HuH-7.5 (cell line): Measurements from ENCODE around the gene TPTE2.
A peak's percentile ranks its signal among the peaks of the same experiment; 100 is the strongest.
"Not testable (repeated sequence)": the region's sequence is repeated elsewhere in the genome, so short reads cannot be mapped to it uniquely, and the experiment has no call there.

Experiments used
- DNase-seq: peaks from one replicate; pipeline ENCODE4 v3.0.0; 2011; ENCODE audit warnings: low spot score

Gene TPTE2

DNA sequence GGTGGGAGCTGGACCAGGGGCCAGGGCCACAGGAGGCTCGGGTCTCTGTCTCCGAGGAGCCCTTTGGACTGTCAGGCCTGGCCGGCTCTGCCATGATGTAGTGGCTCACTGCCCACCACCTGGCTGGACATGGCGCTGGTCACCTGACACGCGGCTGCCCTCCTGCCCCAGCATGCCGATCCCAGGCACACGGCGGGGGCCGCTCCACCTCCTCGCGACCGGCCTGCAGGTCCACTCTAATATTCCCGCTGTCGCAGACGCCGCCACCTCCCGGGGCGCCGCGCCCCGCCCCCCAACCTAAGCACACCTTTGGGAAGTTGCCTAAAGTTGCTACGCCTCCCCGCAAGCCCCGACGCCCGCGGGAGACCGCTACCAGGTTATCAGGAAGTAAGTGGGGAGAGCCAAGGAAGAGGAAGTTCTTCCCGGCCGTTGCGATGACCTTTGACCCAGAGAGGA is at the start of gene TPTE2:
TPTE2 (minus strand) TSS at position 406 of the 456 bp plus-strand sequence. CDS start 58,298 bp downstream, outside the sequence.
- not testable (repeated sequence) for DNase-seq

DNA sequence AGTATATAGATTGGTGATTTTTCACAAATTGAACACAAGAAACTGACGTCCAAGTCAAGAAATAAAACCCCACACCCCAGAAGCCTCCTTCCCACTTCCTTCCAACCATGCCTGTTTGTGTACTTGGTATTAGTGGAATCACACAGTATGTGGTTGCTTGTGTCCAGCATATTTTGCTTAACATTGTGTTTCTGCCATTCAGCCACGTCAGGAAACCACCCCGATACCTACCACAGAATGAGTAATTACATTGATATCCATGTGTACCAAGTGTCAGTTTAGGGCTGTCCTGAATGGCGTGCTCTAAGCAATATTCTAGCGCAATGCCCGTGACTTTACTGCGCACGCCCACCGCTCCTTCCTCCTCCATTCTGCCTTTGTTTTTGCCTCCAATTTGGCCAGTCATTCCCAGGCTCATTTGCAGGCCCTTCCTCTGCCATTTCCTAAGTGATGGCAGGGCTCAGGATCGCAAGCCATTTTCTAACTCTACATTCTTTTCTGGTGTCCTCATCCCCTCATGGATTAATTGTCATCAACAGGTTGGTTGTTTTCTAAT is 46.3 kb upstream of the TPTE2 start:
- no peak for DNase-seq

DNA sequence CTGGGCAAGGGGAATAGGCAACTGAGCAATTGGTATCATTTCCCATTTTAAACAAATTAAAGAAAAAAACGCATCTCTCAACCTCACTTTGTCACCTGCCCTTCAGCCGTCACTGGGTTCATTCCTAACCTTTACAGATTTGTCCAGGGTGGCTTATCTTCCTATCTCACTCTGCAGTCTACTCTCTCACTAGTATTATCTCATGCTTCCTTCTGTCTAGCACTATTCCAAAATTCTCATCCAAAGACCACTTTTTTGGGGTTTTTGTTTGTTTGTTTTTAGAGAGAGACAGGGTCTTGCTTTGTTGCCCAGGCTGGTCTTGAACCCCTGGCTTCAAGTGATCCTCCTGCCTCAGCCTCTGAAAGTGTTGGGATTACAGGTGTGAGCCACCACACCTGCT is 45.4 kb upstream of the TPTE2 start:
- DNase-seq = no peak

DNA sequence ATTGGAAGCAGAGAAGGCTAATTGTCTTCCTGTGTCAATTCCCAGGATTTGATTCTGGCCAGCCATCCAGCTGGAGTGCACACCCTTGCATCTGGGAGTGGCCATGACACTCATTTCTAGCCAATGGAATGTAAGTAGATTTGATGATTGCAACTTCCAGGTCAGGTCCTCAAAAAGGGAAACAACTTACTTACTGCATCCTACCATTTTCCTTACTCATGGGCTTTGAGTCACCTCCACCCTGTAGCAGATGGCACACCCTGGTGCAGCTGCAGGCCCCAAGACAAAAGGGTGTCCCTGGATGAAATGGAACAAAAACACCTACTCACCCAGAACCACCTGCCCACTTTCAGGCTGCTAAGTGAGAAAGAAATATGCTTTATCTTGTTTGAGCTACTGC is 44.8 kb upstream of the TPTE2 start:
- no peak for DNase-seq

DNA sequence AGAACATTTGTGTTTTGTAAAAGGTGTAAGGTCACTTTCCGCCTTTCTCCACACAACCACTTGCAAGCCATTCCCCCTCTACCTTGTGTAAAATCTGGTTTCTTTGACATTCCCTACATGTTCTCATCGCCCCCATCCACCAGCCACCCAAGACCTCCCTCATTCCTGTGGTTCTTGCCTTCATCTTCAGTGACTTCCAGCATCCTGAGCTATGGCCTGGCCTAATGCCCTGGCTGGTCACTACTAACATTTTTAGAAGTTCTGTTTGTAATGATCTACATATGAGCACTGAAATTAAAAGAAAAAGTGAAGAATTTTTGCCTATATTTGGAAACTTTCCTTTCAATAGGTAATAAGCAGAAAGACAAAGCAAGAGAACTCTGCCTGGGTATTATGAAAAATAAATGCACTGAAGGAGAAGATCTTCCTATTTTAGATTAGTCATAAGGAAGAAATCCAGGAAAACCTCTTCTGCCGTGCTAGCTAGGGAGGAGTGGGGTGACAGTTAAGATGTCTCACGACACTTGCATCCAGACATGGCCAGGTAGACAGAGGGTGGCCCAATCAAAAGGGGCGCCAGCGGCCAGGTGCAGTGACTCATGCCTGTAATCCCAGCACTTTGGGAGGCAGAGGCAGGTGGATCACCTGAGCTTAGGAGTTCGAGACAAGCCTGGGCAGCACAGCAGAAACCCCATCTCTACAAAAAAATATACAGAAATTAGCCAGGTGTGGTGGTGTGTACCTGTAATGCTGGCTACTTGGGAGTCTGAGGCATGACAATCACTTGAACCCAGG is 44.0 kb upstream of the TPTE2 start:
- no peak for DNase-seq

DNA sequence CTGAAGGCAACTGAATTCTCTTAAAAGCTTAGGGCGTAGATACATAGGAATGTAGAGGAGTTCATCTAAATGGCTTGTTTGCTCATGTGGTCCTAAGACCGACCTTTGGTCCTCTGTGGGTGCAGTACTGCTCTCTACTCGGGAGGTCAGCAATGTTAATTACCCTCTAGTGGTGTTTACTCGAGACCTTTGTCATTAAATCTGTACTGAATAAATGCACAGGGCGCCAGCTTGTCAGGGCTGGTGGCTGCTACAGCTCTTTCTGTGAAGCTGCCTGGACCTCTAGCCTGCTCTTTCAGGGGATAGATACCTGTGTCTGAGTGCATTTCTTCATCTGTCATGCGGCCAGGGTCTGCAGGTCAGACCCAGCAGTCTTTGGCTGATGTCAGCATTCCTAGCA is 43.0 kb upstream of the TPTE2 start:
- DNase-seq = peak; percentile 55

DNA sequence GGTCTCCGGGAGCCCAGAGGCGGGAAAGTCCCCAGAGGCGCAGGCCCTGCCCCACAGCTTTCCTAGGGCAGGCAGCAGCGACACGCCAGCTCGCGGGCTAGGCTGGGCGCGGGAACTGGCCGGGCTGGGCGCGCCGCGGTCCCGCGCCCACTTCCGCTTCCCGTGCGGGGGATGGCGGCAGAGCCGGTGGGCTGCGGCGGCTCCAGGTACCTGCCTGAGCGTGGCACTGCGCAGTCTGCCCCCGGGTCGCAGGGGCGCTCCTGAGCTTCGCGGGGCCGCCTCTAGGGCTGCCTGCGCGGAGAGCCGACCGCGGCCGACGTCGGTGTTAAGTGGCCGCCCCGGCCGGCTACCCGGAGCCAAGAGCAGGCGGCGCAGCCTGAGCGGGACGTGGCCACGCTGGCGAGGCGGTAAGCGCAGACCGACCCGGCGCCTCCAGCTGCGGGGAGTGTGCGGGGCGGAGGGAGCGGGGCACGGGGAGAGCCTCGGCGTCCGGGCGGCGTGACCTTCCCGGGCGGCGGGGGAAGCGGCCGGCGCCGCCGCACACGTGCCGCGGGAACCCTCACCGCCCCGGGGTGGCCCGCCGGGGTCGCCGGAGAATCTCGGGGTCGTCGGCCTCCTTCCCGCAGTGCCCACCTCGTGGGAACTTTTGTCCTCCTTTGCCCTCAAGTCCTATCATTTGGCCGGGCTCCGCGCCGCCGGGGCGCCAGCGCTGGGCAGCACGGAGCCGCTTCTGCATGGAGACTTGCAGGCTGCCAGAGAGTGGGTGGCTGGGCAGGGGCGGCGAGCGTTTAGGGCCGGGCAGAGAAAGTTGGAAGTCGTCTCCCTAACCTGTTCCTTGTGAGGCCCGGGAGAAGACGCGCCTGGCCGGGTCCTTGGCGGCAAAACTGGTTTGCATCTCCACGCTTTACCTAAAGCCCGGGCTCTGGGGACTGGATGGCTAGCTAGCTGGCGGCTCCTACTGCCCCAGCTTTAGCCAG is 40.7 kb upstream of the TPTE2 start:
- DNase-seq = peak; percentile 76

DNA sequence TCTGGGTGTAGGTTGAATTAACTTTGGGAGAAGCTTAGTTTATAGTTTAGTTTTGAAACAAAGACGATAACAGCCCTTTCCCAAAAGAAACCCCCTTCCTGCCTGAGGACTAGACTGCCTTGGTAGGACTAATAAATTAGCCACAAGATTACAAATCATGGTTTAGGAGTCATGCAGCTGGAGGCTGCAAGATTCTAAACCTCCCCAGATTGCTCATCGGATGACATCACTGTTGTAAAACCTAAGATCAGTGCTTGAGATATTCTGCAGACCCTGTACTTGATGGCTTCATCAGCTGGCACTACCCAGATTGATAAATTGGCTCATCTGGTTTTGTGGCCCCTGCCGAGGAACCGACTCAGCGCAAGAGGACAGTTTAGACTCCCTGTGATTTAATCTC is 36.2 kb upstream of the TPTE2 start:
- DNase-seq = no peak

DNA sequence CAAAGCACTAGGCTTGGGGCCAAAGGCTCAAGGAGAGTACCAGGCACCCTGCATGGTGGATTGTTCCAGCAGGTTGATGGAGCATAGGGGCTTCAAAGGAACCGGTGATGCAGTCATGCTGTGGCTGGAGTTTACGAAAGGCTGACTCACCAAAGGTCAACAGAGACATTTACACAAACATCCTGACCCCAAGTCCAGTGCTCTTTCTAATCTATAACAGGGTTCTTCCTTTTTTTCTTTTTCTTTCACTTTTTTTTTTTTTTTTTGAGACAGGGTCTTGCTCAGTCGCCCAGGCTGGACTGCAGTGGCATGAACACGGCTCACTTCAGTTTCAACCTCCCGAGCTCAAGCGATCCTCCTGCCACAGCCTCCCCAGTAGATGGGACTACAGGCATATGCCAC is 35.6 kb upstream of the TPTE2 start:
- DNase-seq = peak; percentile 67

DNA sequence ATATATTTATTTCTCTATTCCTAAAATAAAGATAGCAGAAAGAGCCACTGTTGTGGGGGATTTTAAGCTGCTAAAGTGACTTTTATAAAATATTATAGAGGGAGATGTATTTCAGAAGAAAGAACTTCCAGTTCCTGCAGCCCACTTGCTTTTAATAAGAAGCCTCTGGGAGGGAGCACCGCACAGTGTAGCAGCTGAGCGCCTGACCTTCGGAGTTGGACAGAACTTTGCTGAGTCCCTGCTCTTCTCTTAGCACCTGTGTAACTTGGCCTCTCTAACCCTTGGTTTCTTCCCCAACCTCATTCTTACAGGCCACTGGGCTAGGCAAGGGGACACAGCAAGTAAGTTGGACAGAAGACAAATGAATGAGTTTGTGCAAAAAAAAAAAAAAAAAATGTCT is 34.8 kb upstream of the TPTE2 start:
- DNase-seq = no peak

DNA sequence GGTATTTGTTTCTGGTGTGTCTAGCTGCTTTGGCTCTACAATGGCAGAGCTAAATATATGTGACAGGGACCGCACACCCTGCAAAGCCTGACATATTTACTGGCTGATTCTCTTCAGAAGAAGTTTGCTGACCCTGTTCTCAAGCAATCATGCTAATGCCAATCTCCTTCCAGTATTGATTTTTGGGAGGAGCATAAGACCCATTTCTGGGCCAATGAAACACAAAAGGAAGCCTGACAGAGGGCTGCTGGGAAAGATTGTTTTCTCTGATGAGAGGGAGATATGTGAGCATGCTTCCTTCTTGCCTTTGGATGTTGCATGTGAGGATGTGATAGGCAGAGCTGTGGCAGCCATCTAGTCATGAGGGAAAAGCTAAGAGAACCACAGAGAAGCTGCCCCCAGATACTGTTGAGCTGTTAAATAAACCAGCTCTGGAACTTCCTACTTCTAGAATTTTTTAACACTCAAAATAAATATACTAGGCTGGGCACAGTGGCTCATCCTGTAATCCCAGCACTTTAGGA is 31.4 kb upstream of the TPTE2 start:
- DNase-seq = no peak

DNA sequence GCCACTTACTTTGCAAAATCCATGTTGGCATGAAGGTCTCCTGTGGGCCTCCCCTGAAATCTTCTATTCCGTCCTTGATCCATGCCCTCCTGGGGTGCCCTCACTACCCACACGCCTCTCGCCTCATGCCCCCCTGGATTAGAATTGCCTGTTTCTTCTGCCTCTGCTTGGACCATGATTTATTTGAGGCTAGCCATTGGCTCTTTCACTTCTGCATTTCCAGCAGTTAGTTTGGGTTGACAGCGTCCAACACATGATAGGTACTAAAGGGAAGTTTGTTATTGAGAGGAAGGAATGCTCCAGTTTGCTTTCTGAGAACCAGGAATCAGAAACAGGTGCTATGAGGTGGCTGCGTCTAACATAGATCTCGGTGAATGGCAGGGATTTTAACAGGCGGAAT is 30.5 kb upstream of the TPTE2 start:
- DNase-seq = no peak

DNA sequence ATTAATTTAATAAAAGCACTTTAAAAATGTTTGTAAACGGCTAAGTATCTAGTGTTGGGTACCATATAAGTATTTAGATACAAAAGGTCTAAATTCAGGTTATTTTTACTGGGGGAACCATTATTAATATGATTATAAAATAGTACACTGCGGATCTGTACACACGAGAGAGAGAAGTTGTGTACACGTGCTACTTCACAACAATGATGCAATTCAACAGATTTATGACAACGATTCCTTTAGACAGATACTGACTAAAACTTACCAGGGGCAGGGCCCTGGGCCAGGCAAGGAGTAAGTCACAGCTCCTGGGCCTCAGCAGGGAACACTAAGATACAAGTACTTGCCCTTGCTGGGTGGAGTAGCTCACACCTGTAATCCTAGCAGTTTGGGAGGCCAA is 29.1 kb upstream of the TPTE2 start:
- DNase-seq = no peak

DNA sequence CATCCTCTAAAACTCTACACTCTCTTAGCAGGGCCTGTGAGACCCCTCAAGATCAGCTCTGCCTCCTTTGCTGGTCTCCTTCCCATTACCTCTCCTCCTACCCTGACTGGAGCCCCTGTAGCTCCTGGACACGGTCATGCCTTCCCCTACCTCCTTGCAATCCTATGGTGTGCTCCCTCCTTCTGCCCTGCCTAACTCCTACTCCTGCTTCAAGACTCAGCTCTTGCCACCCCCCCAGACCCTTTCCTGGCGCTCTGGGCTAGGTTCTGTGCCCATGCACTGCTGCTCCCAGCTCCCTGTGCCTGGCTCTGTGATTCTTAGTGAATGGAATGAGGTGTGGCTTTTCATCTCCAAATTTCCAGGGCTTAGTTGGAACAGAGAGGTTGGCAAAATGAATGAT is 28.0 kb upstream of the TPTE2 start:
- DNase-seq = no peak

DNA sequence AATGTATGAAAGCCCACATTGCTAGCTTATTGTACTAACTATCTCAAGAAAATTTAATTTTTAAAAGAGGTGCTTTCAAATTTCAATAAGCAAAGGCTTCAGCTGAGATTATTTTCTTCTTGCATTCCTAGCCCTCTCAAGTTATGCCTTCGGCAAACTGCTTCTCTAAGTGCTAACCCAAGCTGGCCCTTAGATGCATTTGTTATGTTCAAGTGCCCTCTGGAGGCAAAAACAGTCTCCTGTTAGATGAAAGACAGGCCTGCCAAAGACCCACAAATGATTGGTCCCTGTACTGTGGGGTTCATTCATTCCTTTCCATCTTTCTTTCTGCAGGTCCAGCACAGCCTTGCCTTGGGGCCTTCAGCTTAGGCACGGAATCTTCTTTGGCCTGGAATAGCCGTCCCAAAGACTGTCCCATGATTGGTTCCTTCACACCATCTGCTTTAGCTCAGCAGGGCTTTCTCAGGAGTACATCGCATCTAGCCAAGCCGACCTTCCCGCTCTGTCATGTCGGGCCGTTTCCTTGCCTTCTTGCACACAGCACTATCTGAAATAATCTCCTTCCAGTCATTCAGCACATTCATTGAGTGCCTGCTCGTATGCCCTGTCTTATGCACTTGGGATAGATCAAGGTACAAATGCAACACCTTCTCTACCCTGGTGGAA is 26.4 kb upstream of the TPTE2 start:
- DNase-seq = no peak

DNA sequence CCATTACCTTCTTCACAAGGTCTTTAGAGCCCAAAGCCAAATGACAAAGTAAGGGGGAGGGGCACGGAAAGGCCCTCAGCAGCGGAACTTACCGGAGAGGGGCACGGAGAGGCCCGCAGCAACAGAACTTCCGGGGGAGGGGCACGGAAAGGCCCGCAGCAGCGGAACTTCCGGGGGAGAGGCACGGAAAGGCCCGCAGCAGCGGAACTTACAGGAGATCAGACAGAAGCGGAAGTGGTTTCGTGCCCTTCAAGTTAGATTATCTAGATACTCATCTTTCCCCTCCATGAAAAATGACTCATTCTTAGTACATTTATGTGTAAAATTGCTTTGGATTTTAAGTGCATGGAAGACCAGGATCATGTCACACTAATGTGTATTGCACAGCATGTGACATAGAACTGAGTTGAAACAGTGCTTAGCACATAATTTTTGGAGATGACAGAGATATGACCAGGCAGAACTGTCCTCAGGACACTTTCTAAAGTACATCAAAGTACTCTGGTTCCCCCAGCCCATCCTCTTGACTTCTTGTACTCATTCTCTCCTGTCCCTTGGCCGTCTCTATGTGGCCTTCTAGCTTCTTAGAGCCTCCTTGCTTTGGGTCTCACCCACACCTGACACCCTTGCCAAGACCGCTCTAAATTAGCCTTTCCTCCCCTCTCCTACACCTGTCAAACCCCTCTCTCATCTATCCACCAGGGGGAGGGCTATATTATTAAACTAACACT is 25.7 kb upstream of the TPTE2 start:
- DNase-seq = no peak

DNA sequence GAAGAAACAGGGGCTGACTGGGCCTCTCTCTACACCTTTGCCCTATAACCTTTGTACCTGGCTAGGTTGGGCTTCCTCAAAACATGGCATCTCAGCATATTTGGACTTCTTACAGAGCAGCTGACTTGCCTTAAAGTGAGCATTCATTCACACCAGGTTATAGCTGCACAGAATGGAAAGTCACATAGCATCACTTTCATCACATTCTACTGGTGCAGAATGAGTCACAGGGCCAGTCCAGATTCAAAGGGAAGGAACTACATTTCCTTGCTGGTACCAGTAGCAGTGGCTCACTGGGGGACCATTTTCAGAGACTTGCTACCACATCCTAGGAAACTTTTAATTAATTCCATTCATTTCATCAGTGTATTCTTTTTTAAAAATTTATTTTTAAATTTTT is 20.3 kb upstream of the TPTE2 start:
- no peak for DNase-seq

DNA sequence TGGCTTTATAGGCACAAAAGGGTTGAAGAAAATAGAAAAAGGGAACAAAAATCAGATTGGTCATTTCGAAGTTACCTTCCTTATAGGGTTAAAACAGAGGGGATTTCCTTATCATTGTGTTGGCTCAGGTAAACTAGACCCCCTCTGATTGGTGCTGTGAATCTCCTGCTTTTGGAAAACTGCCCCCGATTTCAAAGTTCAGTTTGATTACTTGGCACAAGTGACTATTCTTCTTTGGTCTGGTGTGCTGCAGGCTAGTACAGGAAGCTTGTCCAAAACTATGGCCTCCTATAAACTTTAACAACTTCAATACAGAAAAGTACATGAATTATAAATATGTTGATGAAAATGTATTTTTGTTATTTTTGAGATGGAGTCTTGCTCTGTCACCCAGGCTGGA is 13.9 kb upstream of the TPTE2 start:
- no peak for DNase-seq

DNA sequence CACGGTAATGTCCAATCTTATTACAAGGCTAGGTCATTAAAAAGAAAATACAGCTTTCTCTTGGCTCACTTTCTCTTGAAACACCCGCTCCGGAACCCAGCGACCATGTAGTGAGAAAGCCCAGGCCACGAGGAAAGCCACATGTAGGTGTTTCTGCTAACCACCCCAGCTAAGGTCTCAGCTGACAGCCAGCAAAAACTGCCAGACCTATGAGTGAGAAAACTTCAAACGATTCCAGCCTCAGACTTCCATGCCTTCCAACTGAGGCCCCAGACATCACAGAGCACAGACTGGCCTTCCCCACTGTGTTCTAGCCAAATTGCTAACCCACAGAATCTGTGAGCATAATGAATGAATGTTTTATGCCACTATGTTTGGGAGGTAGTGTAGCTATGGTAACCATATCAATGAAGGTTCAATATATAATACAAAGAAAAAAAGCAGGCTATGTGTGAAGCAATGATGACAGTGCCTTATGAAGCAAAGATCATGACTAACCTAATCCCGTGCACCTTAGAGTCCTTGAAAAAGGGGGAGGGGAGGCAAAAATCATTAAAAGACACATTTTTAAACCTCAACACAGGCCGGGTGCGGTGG is 11.9 kb upstream of the TPTE2 start:
- DNase-seq = no peak

DNA sequence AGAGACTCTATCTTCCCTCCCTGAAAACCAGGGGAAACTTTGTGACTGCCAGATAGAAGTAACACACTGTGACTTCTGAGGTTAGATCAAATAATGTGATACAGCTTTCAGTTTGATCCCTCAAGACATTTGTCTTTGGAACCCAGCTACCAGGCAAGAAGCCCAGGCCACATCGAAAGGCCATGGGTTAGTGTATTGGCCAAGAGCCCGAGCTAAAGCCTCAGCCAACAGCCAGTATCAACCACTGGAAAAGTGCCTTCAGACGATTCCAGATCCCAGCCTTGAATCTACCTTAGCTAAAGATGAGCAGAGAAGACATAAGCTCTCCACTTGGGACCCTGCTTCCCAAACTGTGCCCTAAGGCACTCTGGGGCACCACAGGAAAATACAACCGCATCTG is 10.9 kb upstream of the TPTE2 start:
- DNase-seq = no peak
